ENCODE results near the gene TMEM256. TPM values are rescaled to one million over a fixed set of nuclear protein-coding genes. Genes with fewer than 3 reads are reported as not detected.

Gene TMEM256
- polyA plus RNA-seq, 4 donors: 193 to 771 (median 385) TPM

Other genes with a start within 250 kb of the TMEM256 start
- gene ASGR1, start 224.7 kb downstream of the TMEM256 start, polyA plus RNA-seq: 1 to 10 TPM; 1.9 to 2.9 (median 2.7) TPM
- 1 to 10 TPM in 3 of 4 donors, under 1 TPM in 1; 0.67 to 9.2 (median 4.2) TPM for gene DLG4, start 184.3 kb downstream of the TMEM256 start, polyA plus RNA-seq
- gene ACADVL, start 184.2 kb downstream of the TMEM256 start, polyA plus RNA-seq: 1,000 to 10,000 TPM in 2 of 4 donors, 100 to 1,000 TPM in 2; 424 to 2,630 (median 1,444) TPM
- 10 to 100 TPM in 3 of 4 donors, 1 to 10 TPM in 1; 8.1 to 44.4 (median 16.0) TPM for gene DVL2, start 169.6 kb downstream of the TMEM256 start, polyA plus RNA-seq
- 10 to 100 TPM; 26.4 to 44.3 (median 36.0) TPM for gene PHF23, start 164.6 kb downstream of the TMEM256 start, polyA plus RNA-seq
- 1,000 to 10,000 TPM in 1 of 4 donors, 100 to 1,000 TPM in 3; 541 to 1,100 (median 797) TPM for gene GABARAP, start 161.6 kb downstream of the TMEM256 start, polyA plus RNA-seq
- gene CTDNEP1, start 152.4 kb downstream of the TMEM256 start, polyA plus RNA-seq: 100 to 1,000 TPM in 2 of 4 donors, 10 to 100 TPM in 2; 70.0 to 132 (median 89.3) TPM
- 10 to 100 TPM; 31.3 to 84.6 (median 45.4) TPM for gene ELP5, start 151.9 kb downstream of the TMEM256 start, polyA plus RNA-seq
- gene CLDN7, start 141.6 kb downstream of the TMEM256 start, polyA plus RNA-seq: 100 to 1,000 TPM; 309 to 561 (median 332) TPM
- 1 to 10 TPM in 2 of 4 donors, under 1 TPM in 2; 0.31 to 5.0 (median 1.2) TPM for gene SLC2A4, start 122.4 kb downstream of the TMEM256 start, polyA plus RNA-seq
- 10 to 100 TPM in 2 of 4 donors, 1 to 10 TPM in 2; 4.0 to 49.6 (median 11.1) TPM for gene YBX2, start 109.5 kb downstream of the TMEM256 start, polyA plus RNA-seq
- gene EIF5A, start 96.5 kb downstream of the TMEM256 start, polyA plus RNA-seq: 100 to 1,000 TPM; 238 to 606 (median 340) TPM
- gene GPS2, start 88.7 kb downstream of the TMEM256 start, polyA plus RNA-seq: 100 to 1,000 TPM in 2 of 4 donors, 10 to 100 TPM in 2; 48.3 to 152 (median 86.3) TPM
- 10 to 100 TPM; 14.3 to 36.9 (median 22.7) TPM for gene NEURL4, start 74.8 kb downstream of the TMEM256 start, polyA plus RNA-seq
- 10 to 100 TPM in 1 of 4 donors, 1 to 10 TPM in 3; 3.8 to 43.5 (median 8.5) TPM for gene ACAP1, start 67.6 kb downstream of the TMEM256 start, polyA plus RNA-seq
- 1 to 10 TPM; 6.0 to 8.6 (median 7.9) TPM for gene KCTD11, start 51.9 kb downstream of the TMEM256 start, polyA plus RNA-seq
- gene TMEM95, start 48.9 kb downstream of the TMEM256 start, polyA plus RNA-seq: not detected
- 10 to 100 TPM in 2 of 4 donors, 1 to 10 TPM in 2; 8.8 to 16.3 (median 10.7) TPM for gene TNK1, start 23.0 kb downstream of the TMEM256 start, polyA plus RNA-seq
- 10 to 100 TPM in 3 of 4 donors, 1 to 10 TPM in 1; 6.3 to 18.0 (median 13.6) TPM for gene PLSCR3, start 9.6 kb downstream of the TMEM256 start, polyA plus RNA-seq
- gene NLGN2, start 3.7 kb upstream of the TMEM256 start, polyA plus RNA-seq: 1 to 10 TPM in 2 of 4 donors, under 1 TPM in 2; 0.22 to 6.1 (median 2.6) TPM
- gene SPEM1, start 16.2 kb upstream of the TMEM256 start, polyA plus RNA-seq: not detected
- not detected for gene SPEM2, start 21.5 kb upstream of the TMEM256 start, polyA plus RNA-seq
- gene SPEM3, start 24.8 kb upstream of the TMEM256 start, polyA plus RNA-seq: not detected
- 10 to 100 TPM in 2 of 4 donors, 1 to 10 TPM in 2; 9.3 to 14.9 (median 10.2) TPM for gene TMEM102, start 31.3 kb upstream of the TMEM256 start, polyA plus RNA-seq
- under 1 TPM in 2 of 4 donors, not detected in 2; 0.61 to 0.86 TPM for gene FGF11, start 35.4 kb upstream of the TMEM256 start, polyA plus RNA-seq
- gene CHRNB1, start 41.0 kb upstream of the TMEM256 start, polyA plus RNA-seq: 10 to 100 TPM in 3 of 4 donors, 1 to 10 TPM in 1; 8.4 to 11.9 (median 10.4) TPM
- 10 to 100 TPM in 2 of 4 donors, 1 to 10 TPM in 2; 7.6 to 76.4 (median 12.4) TPM for gene ZBTB4, start 75.5 kb upstream of the TMEM256 start, polyA plus RNA-seq
- under 1 TPM in 1 of 4 donors, not detected in 3; 0.49 TPM for gene SLC35G6, start 77.3 kb upstream of the TMEM256 start, polyA plus RNA-seq
- 100 to 1,000 TPM in 1 of 4 donors, 10 to 100 TPM in 2, 1 to 10 TPM in 1; 10.0 to 104 (median 20.8) TPM for gene POLR2A, start 80.3 kb upstream of the TMEM256 start, polyA plus RNA-seq
- gene TNFSF12, start 145.0 kb upstream of the TMEM256 start, polyA plus RNA-seq: 10 to 100 TPM in 3 of 4 donors, 1 to 10 TPM in 1; 8.1 to 31.1 (median 22.1) TPM
- gene TNFSF13, start 154.7 kb upstream of the TMEM256 start, polyA plus RNA-seq: 100 to 1,000 TPM in 1 of 4 donors, 10 to 100 TPM in 3; 23.0 to 107 (median 28.5) TPM
- gene SENP3, start 157.8 kb upstream of the TMEM256 start, polyA plus RNA-seq: 10 to 100 TPM; 39.8 to 66.7 (median 53.3) TPM
- gene CD68, start 175.5 kb upstream of the TMEM256 start, polyA plus RNA-seq: 100 to 1,000 TPM in 3 of 4 donors, 10 to 100 TPM in 1; 60.2 to 708 (median 171) TPM
- 100 to 1,000 TPM in 2 of 4 donors, 10 to 100 TPM in 2; 69.7 to 126 (median 96.4) TPM for gene MPDU1, start 179.8 kb upstream of the TMEM256 start, polyA plus RNA-seq
- 1 to 10 TPM in 2 of 4 donors, not detected in 2; 1.2 to 1.3 TPM for gene SOX15, start 186.0 kb upstream of the TMEM256 start, polyA plus RNA-seq
- 10 to 100 TPM; 25.1 to 41.1 (median 30.9) TPM for gene FXR2, start 210.8 kb upstream of the TMEM256 start, polyA plus RNA-seq
- gene SAT2, start 223.7 kb upstream of the TMEM256 start, polyA plus RNA-seq: 1,000 to 10,000 TPM in 2 of 4 donors, 100 to 1,000 TPM in 2; 204 to 1,210 (median 689) TPM
- gene SHBG, start 226.0 kb upstream of the TMEM256 start, polyA plus RNA-seq: 10 to 100 TPM in 3 of 4 donors, 1 to 10 TPM in 1; 2.6 to 38.8 (median 20.6) TPM
- gene ATP1B2, start 246.8 kb upstream of the TMEM256 start, polyA plus RNA-seq: 1 to 10 TPM in 2 of 4 donors, not detected in 2; 1.1 to 1.9 TPM

Measured in small intestine (tissue), 4 donors.